Muscle layer of colon (tissue), 2 donors: Measurements from ENCODE around the gene SDK2.

Experiments used
- H3K27ac ChIP-seq: one replicate; pipeline ENCODE4 v1.7.0; 2013; ENCODE audit warnings: low read depth, mild to moderate bottlenecking, low read length, moderate library complexity
- H3K27me3 ChIP-seq, 2 donors: one replicate each; pipeline ENCODE4 v1.7.0; 2013; ENCODE audit warnings: low read length in 2 of 2, mild to moderate bottlenecking in 2 of 2; ENCODE audit not compliant: insufficient read depth in 2 of 2, control insufficient read depth in 1 of 2
- H3K36me3 ChIP-seq: one replicate; pipeline ENCODE4 v1.7.0; 2013; ENCODE audit warnings: mild to moderate bottlenecking, low read length; ENCODE audit not compliant: insufficient read depth
- H3K4me1 ChIP-seq: one replicate; pipeline ENCODE4 v1.7.0; 2013; ENCODE audit warnings: mild to moderate bottlenecking, low read length; ENCODE audit not compliant: insufficient read depth
- H3K4me3 ChIP-seq, 2 donors: one replicate each; pipeline ENCODE4 v1.7.0; 2013; ENCODE audit warnings: low read length in 2 of 2, low read depth in 1 of 2, mild to moderate bottlenecking in 1 of 2, moderate library complexity in 1 of 2
- H3K9ac ChIP-seq: one replicate; pipeline ENCODE4 v1.7.0; 2013; ENCODE audit warnings: low read length
- H3K9me3 ChIP-seq: one replicate; pipeline ENCODE4 v1.7.0; 2013; ENCODE audit warnings: mild to moderate bottlenecking, low read length
- donor health status: abdominal sarcoma.
- donor health status: Adenocarcinoma of cecum.

Gene SDK2

GRCh38 chr17:73630531-73630930 lies 13.7 kb downstream of the SDK2 start:
- H3K4me1 ChIP-seq, result no peaks in the 10 kb centered on the region
- H3K36me3 ChIP-seq, result no peaks in the 10 kb centered on the region
- H3K4me3 ChIP-seq, result no peak overlapping the region
- no peaks in the 10 kb centered on the region for H3K9me3 ChIP-seq
- H3K27ac ChIP-seq, result no peak overlapping the region
- H3K9ac ChIP-seq, result no peak overlapping the region
- no peaks in the 10 kb centered on the region for H3K27me3 ChIP-seq

GRCh38 chr17:73628642-73629552 lies 15.3 kb downstream of the SDK2 start:
- Histone ChIP-seq H3K27me3 (no peaks in the 10 kb centered on the region), H3K9ac (no peak overlapping the region), H3K27ac (no peak overlapping the region), H3K4me3 (no peak overlapping the region), H3K9me3 (no peaks in the 10 kb centered on the region), H3K4me1 (no peaks in the 10 kb centered on the region), H3K36me3 (no peaks in the 10 kb centered on the region)

GRCh38 chr17:73625991-73626673 lies 18.1 kb downstream of the SDK2 start:
- H3K9me3 ChIP-seq, result no peaks in the 10 kb centered on the region
- H3K4me1 ChIP-seq, result no peaks in the 10 kb centered on the region
- H3K27ac ChIP-seq, result no peak overlapping the region
- H3K4me3 ChIP-seq, result no peak overlapping the region
- no peak overlapping the region for H3K9ac ChIP-seq
- no peaks in the 10 kb centered on the region for H3K27me3 ChIP-seq
- no peaks in the 10 kb centered on the region for H3K36me3 ChIP-seq

- Histone ChIP-seq H3K27me3 (no peaks in the 10 kb centered on the region), H3K9me3 (no peaks in the 10 kb centered on the region), H3K4me3 (no peak overlapping the region), H3K27ac (no peak overlapping the region), H3K4me1 (no peaks in the 10 kb centered on the region), H3K36me3 (no peaks in the 10 kb centered on the region), H3K9ac (no peak overlapping the region)
Measured at GRCh38 chr17:73625006-73625405, 19.2 kb downstream of the SDK2 start.

GRCh38 chr17:73624496-73624988 lies 19.7 kb downstream of the SDK2 start:
- no peak overlapping the region for H3K27ac ChIP-seq
- no peak overlapping the region for H3K4me3 ChIP-seq
- no peaks in the 10 kb centered on the region for H3K9me3 ChIP-seq
- no peaks in the 10 kb centered on the region for H3K36me3 ChIP-seq
- no peaks in the 10 kb centered on the region for H3K4me1 ChIP-seq
- no peak overlapping the region for H3K9ac ChIP-seq
- H3K27me3 ChIP-seq, result no peaks in the 10 kb centered on the region

GRCh38 chr17:73623818-73624217 lies 20.4 kb downstream of the SDK2 start:
- no peaks in the 10 kb centered on the region for H3K9me3 ChIP-seq
- H3K4me1 ChIP-seq, result no peaks in the 10 kb centered on the region
- no peak overlapping the region for H3K9ac ChIP-seq
- H3K27me3 ChIP-seq, result no peaks in the 10 kb centered on the region
- H3K27ac ChIP-seq, result no peak overlapping the region
- H3K36me3 ChIP-seq, result no peaks in the 10 kb centered on the region
- no peak overlapping the region for H3K4me3 ChIP-seq

GRCh38 chr17:73623247-73623646 lies 21.0 kb downstream of the SDK2 start:
- Histone ChIP-seq H3K4me3 (no peak overlapping the region), H3K4me1 (no peaks in the 10 kb centered on the region), H3K36me3 (no peaks in the 10 kb centered on the region), H3K9me3 (no peaks in the 10 kb centered on the region), H3K27ac (no peak overlapping the region), H3K27me3 (no peaks in the 10 kb centered on the region), H3K9ac (no peak overlapping the region)

GRCh38 chr17:73622381-73622780 lies 21.9 kb downstream of the SDK2 start:
- Histone ChIP-seq H3K9ac (no peak overlapping the region), H3K36me3 (no peaks in the 10 kb centered on the region), H3K4me3 (no peak overlapping the region), H3K4me1 (no peaks in the 10 kb centered on the region), H3K9me3 (no peaks in the 10 kb centered on the region), H3K27me3 (no peaks in the 10 kb centered on the region), H3K27ac (no peak overlapping the region)

- Histone ChIP-seq H3K36me3 (no peaks in the 10 kb centered on the region), H3K4me3 (no peak overlapping the region), H3K27me3 (no peaks in the 10 kb centered on the region), H3K4me1 (no peaks in the 10 kb centered on the region), H3K9ac (no peak overlapping the region), H3K9me3 (no peaks in the 10 kb centered on the region), H3K27ac (no peak overlapping the region)
Measured at GRCh38 chr17:73621685-73622084, 22.6 kb downstream of the SDK2 start.

- no peaks in the 10 kb centered on the region for H3K27me3 ChIP-seq
- H3K9me3 ChIP-seq, result no peaks in the 10 kb centered on the region
- no peaks in the 10 kb centered on the region for H3K4me1 ChIP-seq
- H3K36me3 ChIP-seq, result no peaks in the 10 kb centered on the region
- no peak overlapping the region for H3K4me3 ChIP-seq
- no peak overlapping the region for H3K9ac ChIP-seq
- no peak overlapping the region for H3K27ac ChIP-seq
Measured at GRCh38 chr17:73620414-73620813, 23.8 kb downstream of the SDK2 start.

GRCh38 chr17:73617501-73617900 lies 26.7 kb downstream of the SDK2 start:
- H3K4me1 ChIP-seq, result no peaks in the 10 kb centered on the region
- H3K36me3 ChIP-seq, result no peaks in the 10 kb centered on the region
- H3K9ac ChIP-seq, result no peak overlapping the region
- H3K9me3 ChIP-seq, result no peaks in the 10 kb centered on the region
- no peak overlapping the region for H3K4me3 ChIP-seq
- no peaks in the 10 kb centered on the region for H3K27me3 ChIP-seq
- H3K27ac ChIP-seq, result no peak overlapping the region
